ENCODE results near the gene TTC9B.

GRCh38 chr19:40175820-40176219 is 42.4 kb downstream of the TTC9B start:
- TF ChIP-seq POLR2A (IDR thresholded peaks at IDR 0.05; ENCODE audit: low read length) (no peak), GATA1 (IDR thresholded peaks at IDR 0.05; ENCODE audit: low read depth, low read length) (no peak)

Measured in erythroblast (primary cell).